GM19395 (cell line): ENCODE measurements around the gene SGMS1.
"Not testable (repeated sequence)": the region's sequence is repeated elsewhere in the genome, so short reads cannot be mapped to it uniquely, and the experiment has no call there.

Experiments used
- ATAC-seq: cut with Tn5 transposase; IDR thresholded peaks from one replicate; pipeline ENCODE4 v1.9.1; 2021; ENCODE audit warnings: mild to moderate bottlenecking, moderate library complexity; ENCODE audit not compliant: unreplicated experiment

The SGMS1 gene

DNA sequence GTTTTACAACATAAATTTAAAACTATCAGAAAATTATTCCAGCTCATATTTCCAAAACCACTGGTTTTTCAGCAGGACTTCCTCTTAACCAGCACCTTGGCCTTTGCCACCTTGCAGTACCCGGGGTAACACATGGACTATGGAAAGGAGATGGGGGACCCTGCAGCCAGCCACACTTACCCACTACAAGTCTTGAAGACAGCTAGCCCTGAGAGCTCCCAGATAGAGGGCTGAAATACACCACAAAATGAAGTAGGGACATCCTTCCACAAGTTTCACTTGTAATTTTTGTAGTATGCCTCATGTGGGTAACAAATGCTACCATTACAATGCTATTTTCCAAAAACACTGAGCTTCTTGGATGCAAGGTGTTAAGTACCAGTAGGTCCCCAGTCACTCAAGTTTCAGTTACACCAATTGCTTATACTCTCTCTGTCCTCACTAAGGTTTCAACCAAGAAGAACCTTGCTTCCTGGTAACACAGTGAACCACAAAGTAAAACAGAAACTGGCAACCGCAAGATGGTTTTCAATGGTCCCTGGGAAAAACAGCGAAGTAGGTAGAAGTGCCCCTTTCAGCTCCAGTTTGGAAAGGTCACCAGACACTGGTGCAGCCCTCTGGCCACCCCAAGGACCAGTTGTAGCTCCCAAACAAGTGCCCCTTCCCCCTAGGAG is 110.9 kb downstream of the SGMS1 start:
- ATAC-seq = peak; percentile 43

DNA sequence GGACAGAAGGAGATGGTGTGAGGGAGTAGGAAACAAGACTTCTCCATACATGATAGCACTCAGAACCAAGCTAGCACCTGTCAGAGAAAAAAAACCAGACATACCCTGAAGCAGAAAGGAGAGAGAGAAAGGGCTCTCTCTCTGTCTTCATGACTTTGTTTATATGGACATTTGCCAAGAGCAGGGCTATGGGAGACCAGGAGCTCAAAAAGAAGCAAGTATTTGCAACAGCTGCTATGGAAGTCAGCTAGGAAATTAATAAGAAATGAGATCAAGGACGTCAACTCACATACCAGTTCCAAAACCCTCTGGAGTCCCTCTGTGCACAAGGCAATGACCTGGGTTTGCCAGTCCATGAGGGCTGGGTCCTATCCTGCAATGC is 111.6 kb downstream of the SGMS1 start:
- ATAC-seq = no peak

- peak; percentile 32 for ATAC-seq
Observed at GRCh38 chr10:50511492-50512213, 112.1 kb downstream of the SGMS1 start.

- ATAC-seq = no peak
Observed at GRCh38 chr10:50510517-50511473, 113.0 kb downstream of the SGMS1 start.

DNA sequence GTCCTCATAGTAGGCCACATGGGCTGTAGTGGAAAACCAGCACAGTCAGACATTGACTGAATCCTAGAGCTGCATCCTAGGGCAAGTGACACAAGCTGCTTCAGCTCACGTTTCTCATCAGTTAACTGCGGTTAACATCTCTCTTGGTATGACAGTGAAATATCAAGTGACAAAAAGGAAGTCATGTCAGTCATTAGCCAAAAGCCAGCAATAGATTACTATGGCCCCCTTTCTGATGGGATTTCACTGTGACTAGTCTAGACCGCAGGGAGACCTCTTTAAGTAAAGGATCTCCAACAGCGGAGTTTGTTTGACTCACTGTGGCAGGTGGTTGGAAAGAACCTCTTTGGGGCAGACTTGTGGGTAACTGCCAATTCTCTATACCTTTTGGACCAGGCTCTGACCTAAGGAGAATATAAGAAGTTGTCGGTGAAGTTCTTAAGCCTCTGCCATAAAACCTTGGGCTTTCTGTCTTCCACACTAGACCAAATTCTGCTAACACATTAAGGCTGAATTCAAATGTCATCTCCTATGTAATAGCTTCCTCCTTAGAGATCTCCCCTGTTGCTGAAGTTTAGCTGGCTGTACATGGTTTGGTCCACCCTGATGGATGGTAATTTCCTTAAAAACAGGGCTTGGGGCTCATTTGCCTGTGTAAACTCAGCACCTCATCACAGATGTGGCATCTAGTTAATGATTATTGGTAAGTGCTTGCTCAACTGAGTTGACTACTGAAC is 115.3 kb downstream of the SGMS1 start:
- ATAC-seq = peak; percentile 74

GRCh38 chr10:50506861-50507573 is 116.7 kb downstream of the SGMS1 start:
- no peak for ATAC-seq

GRCh38 chr10:50504389-50504788 is 119.4 kb downstream of the SGMS1 start:
- no peak for ATAC-seq

GRCh38 chr10:50503661-50504320 is 120.0 kb downstream of the SGMS1 start:
- ATAC-seq = no peak

DNA sequence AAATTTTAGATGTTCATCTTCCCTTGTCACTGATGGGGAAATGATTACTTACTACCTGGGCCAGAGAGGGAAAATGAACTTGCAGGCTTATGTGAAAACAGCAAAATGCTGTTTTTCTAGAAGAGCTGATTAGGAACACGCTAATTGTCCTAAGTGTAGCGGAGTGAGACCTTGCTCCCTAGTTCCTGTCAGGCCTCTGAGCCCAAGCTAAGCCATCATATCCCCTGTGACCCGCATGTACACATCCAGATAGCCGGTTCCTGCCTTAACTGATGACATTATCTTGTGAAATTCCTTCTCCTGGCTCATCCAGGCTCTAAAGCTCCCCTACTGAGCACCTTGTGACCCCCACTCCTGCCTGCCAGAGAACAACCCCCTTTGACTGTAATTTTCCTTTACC is 120.6 kb downstream of the SGMS1 start:
- ATAC-seq = not testable (repeated sequence)

- no peak for ATAC-seq
Observed at GRCh38 chr10:50501924-50502452, 121.8 kb downstream of the SGMS1 start.

DNA sequence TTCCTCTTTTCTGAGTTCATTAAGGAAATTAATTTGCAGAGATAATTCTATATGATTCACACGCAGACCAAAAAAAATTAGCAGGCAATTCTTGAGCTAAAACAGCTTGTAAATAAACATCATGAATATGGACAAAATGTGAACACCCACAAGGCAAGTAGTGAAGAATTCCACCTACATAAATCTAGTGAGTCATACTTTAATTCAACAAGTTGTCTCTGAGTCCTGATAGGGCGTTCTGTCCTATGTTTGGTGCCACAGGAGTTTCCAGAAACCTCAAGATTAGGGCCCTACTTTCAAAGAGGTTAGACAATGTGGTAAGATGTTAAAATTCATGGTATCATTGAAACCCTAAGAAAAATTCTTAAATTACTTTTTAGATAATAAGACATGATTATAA is 122.3 kb downstream of the SGMS1 start:
- no peak for ATAC-seq

- no peak for ATAC-seq
Observed at GRCh38 chr10:50498465-50498864, 125.3 kb downstream of the SGMS1 start.

GRCh38 chr10:50497758-50498157 is 126.0 kb downstream of the SGMS1 start:
- ATAC-seq = peak; percentile 93

GRCh38 chr10:50496228-50496627 is 127.5 kb downstream of the SGMS1 start:
- ATAC-seq = no peak

GRCh38 chr10:50490241-50490640 is 133.5 kb downstream of the SGMS1 start:
- no peak for ATAC-seq

- not testable (repeated sequence) for ATAC-seq
Observed at GRCh38 chr10:50484550-50484949, 139.2 kb downstream of the SGMS1 start.

DNA sequence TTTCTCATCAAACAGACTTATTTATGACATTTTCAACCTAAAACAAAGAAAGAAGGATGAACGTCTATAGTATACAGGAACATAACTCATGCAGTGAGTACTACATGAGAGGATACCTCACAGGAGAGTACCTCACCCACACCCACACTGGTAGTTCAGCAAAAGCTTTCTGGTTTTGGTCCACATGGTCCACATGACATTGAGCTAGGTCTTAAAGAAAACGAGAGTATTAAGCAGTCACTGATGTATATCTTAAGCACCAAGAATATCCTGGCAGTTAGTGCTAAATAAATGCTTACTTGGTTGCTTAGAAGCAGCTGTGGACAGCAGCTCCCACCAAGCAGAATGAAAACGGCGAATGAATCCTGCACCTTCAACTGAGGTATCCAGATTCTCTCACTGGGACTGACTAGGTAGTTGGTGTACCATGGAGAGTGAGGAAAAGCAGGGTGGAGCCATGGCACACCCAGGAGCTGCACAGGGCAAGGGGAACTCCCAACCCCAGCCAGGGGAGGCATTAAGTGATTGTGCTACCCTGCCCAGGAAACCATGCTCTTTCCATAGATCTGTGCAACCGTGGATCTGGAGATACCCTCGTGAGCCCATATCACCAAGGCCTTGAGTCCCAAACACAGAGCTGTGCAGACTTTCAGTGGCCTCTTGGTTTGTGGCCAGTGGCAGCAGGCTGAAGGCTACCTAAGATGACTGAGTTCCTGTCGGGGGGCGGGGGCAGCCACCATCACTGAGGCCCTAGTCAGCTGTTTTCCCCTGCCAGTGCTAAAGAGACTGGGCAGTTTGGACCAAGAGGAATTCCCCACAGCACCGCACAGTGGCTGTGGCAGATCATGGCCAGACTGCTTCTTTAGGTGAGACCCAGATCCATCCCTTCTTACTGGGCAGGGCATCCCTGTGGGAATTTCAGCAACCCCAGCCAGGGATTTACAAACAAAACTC is 143.4 kb downstream of the SGMS1 start:
- no peak for ATAC-seq
